Activated effector memory CD4-positive, alpha-beta T cell treated with Interleukin-2 at 50 U/mL for 16 hours (primary cell): Measurements from ENCODE around the gene DMRTC1B.
"Not testable (repeated sequence)": the region's sequence is repeated elsewhere in the genome, so short reads cannot be mapped to it uniquely, and the experiment has no call there.

Source experiments
- DNase-seq: peaks from one replicate; pipeline ENCODE4 v3.0.0-alpha.2; 2020

DMRTC1B gene, protein sequence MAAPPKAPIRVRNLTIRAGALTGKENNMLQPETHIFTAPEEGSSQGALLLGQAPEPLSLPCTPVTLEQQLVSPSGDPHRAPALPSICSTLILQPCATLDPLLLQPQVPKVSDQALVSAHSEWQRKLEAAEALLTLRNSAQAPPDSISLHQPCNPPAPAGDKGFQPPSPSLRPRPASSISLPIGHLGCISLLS

GRCh38 chrX:72776653-72777466, at the start of gene DMRTC1B:
Gene DMRTC1B, plus strand, starts transcription at chrX:72776890. Its CDS starts 68,246 bp downstream, at chrX:72845136.
- not testable (repeated sequence) for DNase-seq

DNA sequence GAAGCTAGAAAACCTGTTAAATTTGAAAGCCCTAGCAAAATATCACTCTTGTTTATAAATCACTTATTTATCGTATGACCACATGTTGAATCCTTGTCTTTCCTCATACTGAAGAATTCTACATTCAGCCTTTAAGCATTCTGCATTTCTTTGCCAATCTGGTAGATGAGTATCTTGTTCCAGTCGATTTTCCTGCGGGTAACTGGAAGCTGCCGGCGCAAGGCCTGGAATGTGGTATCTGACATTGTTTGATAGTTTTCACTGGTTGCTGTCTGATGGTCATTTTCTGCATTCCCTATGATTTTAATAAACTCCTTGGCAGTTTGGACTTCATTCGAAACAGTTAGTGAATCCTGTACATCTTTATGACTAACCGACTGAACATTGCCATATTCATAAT, 48.8 kb upstream of the DMRTC1B start:
- DNase-seq = no peak

- DNase-seq = not testable (repeated sequence)
Observed at GRCh38 chrX:72733636-72734035, 43.1 kb upstream of the DMRTC1B start.

GRCh38 chrX:72735561-72735960, 41.1 kb upstream of the DMRTC1B start:
- no peak for DNase-seq

- not testable (repeated sequence) for DNase-seq
Observed at GRCh38 chrX:72745546-72745945, 31.1 kb upstream of the DMRTC1B start.

DNA sequence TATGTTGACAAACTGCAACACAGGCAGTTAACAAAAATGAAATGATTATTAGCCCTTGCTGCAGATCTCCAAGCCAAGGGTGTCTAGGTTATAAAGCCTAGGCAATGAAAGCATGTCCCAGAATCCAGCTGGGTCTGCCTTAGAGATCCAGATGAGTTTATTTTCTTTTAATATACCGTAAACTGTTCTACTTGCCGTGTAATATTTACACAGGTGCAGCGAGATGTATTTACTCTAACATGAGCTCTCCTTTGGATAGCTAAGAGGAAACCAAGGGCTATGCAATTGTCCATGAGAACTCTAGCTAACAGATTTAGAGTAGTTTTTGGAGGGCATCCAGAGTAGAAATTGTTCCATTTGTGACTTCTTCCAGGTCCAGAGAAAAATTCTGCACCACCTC, 28.1 kb upstream of the DMRTC1B start:
- not testable (repeated sequence) for DNase-seq

DNA sequence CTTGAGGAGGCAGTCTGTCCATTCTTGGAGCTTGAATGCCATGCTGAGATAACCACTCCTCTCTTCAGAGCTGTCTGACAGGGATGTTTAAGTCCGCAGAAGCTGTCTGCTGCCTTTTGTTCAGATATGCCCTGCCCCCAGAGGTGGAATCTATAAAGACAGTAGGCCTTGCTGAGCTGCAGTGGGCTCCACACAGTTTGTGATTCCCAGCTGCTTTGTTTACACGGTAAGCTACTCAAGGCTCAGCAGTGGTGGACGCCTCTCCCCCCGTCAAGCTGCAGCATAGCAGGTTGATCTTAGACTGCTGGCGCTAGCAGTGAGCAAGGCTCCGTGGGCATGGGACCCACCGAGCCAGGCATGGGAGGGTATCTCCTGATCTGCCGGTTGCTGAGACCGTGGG, 16.2 kb upstream of the DMRTC1B start:
- not testable (repeated sequence) for DNase-seq

GRCh38 chrX:72777467-72777790, 739 bp downstream of the DMRTC1B start:
- not testable (repeated sequence) for DNase-seq

GRCh38 chrX:72778146-72778545, 1.5 kb downstream of the DMRTC1B start:
- not testable (repeated sequence) for DNase-seq

- DNase-seq = not testable (repeated sequence)
Observed at GRCh38 chrX:72782560-72782959, 5.9 kb downstream of the DMRTC1B start, which contains the start of gene FAM236B. Gene FAM236B, minus strand, starts transcription at chrX:72782660. Its CDS starts 100 bp downstream, at chrX:72782560.

DNA sequence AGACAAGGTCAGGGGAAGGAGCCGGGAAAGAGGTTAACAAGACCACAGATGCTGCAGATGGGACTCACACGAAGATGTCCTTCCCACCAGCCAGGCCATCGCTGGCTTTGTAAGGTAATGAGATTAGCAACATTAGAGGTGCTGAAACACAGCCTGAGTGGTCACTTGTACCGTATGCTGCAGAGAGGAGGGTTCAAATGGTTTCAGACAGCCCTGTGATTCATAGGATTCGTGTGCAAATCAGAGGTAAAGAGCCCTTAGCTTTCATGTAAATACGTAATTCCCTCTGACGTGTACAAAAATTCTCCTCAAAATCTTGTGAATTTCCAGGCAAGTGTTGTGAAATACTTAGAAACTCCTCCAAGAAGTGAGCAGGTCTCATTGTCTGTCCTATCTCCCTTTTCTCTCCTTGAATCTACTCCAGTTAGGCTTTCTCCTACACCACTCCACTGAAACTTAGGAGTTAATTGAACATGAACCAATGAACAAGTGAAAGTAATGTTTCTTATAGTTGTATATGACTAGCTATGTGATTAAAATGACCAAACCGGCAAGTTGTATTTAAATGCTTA, 6.8 kb downstream of the DMRTC1B start:
- DNase-seq = not testable (repeated sequence)

DNA sequence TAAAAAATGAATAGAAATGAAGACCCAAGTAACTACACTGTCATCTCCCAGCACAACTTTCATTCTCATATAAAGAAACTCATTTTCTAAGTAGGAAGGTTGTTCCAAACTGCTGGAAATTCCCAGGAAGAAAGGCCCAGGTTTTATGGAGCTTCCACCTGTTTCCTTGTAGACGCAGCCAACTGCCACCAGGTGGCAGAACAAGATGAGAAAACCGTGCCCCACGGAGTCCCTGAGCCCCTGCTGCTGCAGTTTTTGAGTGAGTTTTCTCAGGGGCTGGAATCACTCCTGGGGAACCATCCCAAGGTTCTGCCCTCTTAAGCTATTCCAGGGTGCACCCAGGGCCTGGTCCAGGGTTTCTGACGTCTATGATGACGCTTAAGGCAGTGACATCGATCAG, 7.3 kb downstream of the DMRTC1B start:
- not testable (repeated sequence) for DNase-seq

DNA sequence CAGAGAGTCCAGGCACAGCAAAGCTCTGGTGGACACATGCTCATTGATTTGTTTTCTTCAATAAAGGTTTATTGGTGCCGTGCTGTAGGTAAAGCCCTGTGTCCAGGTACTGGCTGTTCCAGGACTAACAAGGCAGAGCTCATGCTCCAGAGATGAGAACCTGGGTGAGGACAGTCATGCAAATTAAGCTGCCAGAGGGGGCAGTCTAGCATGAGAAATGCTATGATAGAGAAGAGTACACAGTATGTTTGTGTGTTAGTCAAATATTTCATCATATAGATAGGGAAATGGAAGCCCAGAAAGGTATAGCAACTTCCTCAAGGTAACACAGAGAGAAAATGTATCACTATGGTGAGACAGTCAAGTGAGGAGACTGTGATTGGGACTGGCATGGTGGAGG, 11.5 kb downstream of the DMRTC1B start:
- not testable (repeated sequence) for DNase-seq

DNA sequence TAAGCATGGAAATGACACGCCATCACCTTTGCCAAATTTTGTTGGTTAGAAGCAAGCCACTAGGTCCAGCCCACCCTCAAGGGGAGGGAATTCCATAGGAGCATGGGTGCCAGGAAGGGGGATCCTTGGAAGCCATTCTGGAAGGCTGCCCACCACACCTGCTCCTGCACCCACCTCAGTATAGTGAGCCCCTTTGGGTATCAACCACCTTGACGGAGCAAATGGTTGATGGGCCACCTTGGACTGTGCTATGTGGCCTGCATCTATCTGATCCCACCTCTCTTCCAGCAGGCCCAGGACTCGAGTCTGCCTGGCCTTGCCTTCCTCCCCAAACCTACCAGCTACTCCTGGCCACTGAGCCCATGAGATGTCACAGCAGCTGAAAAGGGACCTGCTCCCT, 13.7 kb downstream of the DMRTC1B start:
- not testable (repeated sequence) for DNase-seq

DNA sequence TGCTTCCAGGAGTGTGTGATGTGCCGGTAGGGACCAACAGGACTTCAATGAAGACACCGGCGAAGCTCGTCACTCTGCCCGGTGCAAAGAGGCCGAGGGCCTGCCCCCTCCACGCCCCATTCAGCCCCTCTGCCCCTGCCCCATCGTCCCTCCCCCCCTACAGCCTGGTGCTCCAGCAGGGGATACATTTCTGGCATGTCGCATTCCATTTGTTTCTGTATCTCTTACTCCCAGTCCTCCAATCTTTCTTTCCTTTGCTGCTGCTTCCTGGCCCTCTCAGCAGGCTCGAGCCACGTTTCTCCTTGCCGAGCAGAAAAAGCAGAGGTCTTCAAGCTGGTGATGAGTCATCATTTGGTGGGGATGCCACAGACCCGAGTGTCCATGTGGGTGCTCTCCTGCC, 31.4 kb downstream of the DMRTC1B start, which contains the start of gene FAM236D:
Gene FAM236D, minus strand, starts transcription at position 101 of the 400 bp plus-strand sequence. Its CDS starts 100 bp downstream, at position 1.
- not testable (repeated sequence) for DNase-seq

DNA sequence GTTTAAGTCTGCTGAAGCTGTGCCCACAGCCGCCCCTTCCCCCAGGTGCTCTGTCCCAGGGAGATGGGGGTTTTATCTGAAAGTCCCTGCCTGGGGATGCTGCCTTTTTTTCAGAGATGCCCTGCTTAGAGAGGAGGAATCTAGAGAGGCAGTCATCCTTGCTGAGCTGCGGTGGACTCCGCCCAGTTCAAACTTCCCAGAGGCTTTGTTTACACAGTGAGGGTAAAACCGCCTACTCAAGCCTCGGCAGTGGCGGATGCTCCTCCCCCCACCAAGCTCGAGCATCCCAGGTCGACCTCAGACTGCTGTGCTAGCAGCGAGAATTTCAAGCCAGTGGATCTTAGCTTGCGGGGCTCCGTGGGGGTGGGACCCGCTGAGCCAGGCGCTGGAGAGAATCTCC, 54.0 kb downstream of the DMRTC1B start:
- not testable (repeated sequence) for DNase-seq

- DNase-seq = not testable (repeated sequence)
Observed at GRCh38 chrX:72837532-72837931, 60.8 kb downstream of the DMRTC1B start.

DNA sequence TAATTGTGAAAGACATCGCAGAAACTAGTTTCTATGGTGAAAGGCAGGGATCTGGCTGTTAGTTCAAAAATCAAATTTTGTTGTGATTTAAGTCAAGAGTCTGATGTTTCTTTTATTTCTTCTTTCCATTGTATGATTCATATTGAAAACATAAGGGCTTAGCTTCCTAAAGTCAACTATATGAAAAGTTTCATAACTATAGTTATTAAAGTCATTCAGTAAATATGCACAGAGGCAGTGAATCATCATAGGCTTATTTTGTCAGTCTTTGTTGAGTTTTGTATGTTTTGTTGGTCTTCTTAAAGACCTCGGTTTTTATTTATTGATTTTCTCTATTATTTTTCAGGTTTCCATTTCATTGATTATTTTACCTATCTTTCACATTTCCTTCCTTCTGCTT, 106.2 kb downstream of the DMRTC1B start:
- DNase-seq = not testable (repeated sequence)

DNA sequence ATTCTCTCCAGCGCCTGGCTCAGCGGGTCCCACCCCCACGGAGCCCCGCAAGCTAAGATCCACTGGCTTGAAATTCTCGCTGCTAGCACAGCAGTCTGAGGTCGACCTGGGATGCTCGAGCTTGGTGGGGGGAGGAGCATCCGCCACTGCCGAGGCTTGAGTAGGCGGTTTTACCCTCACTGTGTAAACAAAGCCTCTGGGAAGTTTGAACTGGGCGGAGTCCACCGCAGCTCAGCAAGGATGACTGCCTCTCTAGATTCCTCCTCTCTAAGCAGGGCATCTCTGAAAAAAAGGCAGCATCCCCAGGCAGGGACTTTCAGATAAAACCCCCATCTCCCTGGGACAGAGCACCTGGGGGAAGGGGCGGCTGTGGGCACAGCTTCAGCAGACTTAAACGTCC, 113.0 kb downstream of the DMRTC1B start:
- not testable (repeated sequence) for DNase-seq
